Ammon's horn (tissue), 1 donor: ENCODE measurements around the gene TESK2.
"Not testable (repeated sequence)": the region's sequence is repeated elsewhere in the genome, so short reads cannot be mapped to it uniquely, and the experiment has no call there.

Experiments used
- DNase-seq: peaks from one replicate; pipeline ENCODE4 v3.0.0-alpha.2; 2016; ENCODE audit warnings: low spot score

The TESK2 gene

DNA sequence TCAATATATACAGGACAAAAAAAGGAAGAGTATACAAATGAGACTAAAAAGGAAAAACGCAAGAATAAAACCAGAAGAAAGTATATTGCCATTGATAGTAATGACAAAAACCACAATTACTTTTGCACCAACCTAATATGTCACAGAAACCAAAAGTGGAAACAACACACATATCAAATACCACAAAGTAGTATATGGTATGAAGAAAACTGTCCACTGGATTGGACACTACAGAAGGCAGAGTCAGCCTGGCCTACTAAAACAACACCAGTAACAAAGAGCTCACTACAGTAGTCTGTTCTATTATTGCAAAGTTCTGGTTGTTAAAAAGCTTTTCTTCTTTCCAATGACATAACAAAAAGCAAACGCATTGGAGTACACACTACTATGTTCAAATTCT lies 17.7 kb downstream of the TESK2 start:
- DNase-seq, result no peak

DNA sequence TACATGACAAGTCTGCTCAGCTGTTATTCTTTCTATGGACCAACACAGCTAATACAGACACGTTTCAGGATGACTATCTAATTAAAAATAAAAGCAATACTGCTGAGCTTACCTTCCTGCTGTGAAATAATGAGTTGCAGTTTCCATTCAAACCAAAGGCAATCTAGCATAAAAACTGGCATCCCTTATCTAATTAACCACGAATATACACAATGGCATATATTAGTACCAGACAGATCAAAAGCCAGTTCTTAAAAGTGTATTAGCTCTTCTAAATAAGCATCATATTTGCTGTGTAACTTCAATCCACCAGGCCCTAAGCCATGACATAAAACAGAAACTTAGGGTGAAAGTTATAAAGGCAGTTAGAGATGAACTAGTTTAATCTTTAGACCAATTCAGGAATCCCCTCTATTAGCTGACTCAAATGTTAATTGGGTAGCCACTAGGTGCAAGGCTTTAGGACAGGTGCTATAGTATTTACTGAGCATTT lies 20.6 kb downstream of the TESK2 start:
- no peak for DNase-seq

DNA sequence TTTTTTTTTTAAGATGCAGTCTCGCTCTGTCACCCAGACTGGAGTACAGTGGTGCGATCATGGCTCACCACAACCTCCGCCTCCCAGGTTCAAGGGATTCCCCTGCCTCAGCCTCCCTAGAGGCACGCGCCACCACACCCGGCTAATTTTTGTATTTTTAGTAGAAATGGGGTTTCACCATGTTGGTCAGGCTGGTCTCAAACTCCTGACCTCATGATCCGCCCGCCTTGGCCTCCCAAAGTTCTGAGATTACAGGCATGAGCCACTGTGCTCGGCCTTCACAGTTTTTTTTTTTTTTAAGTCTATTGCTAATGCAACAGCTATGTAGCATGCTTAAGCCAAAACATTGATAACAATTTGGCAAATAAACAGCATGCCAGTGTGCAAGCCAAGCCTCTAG lies 23.6 kb downstream of the TESK2 start:
- DNase-seq, result not testable (repeated sequence)

DNA sequence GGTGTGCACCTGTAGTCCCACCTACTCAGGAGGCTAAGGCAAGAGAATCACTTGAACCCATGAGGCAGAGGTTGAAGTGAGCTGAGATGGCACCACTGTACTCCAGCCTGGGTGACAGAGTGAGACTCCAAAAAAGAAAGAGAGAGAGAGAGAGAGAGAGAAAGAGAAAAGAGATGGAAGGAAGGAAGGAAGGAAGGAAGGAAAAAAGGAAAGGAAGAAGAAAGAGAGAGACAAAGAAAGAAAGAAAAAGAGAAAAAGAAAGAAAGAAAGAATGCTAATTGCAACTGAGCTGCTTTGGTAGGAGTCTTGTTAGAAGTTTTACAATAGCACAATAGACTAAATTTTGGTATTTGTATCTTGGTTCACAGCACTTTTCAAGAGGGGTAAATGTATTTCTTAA lies 25.7 kb downstream of the TESK2 start:
- no peak for DNase-seq

DNA sequence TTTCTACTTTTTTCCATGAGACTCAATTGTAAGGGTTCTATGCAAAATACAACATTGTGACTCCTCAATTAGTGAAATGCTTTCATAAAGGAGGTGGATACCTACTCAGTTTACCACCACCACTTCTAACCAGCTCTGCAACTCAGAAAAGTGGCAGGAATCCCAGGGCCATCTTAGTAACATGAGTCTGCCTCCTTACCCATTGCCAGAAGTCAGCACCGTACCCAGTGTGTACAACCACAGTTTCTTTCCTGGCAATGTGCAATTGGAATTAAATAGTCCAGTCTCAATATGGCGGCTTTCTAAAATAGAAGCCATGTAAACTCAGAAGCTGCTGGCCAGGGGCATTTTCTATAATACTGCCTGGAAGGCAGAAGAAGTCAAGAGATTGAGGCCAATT lies 32.1 kb downstream of the TESK2 start:
- DNase-seq, result no peak

DNA sequence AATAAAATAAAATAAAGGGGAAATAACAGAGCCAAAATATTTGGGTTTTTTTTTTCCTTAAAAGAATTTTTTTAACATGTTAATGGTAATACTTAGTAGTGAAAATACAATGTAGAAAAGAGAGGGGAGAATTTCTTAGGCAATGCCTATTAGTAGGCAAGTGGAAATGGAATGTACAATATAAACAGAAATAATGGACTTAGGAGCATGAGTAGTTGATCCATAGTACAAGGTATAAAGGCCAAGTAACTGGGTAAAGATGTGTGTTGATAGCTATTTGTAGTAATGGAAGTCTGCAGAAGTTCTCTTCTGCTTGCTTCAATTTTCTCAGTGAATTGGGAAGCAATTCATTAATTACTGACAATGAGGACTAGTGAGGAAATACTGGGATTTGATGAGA lies 34.4 kb downstream of the TESK2 start:
- DNase-seq, result no peak

DNA sequence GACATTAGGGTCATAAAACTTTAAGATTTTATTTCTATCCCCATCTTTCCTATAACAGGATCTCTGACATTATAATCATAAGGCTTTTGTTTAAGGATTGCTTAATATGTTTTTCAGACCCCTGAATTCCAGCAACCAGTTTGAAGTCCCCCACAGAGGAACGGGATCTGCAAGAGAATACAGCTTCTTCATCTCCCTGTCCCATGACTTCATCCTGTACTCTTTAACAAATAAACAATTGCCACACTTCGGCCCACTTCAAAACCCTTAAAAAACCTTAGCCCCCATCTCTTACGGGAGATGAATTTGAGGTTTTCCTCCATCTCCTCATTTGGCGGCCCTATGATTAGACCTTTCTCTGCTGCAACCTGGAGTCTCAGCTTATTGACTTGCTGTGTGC lies 35.8 kb downstream of the TESK2 start:
- no peak for DNase-seq

DNA sequence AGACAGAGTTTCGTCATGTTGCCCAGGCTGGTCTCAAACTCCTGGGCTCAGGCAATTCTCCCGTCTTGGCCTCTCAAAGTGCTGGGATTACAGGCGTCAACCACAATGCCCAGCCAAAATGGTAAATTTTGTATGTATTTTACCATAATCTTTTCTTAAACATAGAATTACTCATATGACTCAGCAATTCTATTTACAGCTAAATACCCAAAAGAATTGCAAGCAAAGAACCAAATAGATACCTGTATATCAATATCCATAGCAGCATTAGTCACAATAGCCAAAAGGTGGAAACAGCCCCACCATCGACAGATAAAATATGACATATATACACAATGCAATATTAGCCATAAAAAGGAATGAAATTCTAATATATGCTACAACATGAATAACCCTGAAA lies 36.5 kb downstream of the TESK2 start:
- no peak for DNase-seq

DNA sequence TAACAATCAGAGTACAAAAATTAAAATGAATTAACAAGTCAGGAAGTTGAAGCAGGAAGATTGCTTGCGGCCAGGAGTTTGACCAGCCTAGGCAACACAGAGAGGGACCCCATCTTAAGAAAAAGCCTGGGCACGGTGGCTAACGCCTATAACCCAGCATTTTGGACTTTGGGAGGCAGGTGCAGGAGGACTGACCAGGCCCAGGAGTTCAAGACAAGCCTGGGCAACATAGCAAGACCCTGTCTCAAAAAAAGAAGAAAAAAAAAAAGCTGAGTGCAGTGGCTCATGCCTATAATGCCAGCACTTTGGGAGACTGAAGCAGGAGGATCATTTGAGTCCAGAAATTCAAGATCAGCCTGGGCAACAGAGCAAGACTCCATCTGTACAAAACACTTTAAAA lies 38.5 kb downstream of the TESK2 start:
- no peak for DNase-seq

DNA sequence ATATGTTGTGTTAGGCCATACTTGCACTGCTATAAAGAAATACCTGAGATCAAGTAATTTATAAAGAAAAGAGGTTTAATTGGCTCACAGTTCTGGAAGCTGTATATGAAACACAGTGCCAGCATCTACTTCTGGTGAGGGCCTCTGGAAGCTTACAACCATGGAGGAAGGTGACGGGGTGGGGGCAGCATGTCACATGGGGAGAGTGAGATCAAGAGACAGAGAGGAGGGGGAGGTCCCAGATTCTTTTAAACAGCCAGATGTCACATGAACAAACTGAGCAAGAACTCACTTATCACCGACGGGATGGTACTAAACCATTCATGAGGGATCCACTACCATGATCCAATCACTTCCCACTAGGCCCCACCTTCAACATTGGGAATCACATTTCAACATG lies 42.6 kb downstream of the TESK2 start:
- DNase-seq, result no peak

DNA sequence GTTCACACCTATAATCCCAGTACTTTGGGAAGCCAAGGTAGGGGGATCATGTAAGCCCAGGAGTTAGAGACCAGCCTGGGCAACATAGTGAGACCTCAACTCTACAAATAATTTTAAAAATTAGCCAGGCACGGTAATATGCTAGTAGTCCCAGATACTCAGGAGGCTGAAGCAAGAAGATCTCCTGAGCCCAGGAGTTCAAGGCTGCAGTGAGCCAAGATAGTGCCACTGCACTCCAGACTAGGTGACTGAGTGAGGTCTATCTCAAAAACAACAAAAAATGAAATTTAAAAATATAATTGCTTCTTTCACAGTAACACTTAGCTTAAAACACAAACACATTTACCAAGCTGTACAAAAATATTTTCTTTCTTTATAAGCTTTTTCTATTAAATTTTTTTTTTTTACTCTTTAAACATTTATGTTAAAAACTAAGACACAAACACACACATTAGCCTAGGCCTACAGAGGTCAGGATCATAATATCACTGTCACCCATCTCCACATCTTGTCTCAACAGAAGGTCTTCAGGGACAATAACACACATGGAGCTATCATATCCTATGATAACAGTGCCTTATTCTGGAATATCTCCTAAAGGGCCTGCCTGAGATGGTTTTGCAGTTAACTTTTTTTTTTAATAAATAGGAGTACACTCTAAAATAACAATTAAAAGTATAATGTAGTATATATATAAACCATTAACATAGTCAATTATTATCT lies 43.9 kb downstream of the TESK2 start:
- DNase-seq, result no peak

DNA sequence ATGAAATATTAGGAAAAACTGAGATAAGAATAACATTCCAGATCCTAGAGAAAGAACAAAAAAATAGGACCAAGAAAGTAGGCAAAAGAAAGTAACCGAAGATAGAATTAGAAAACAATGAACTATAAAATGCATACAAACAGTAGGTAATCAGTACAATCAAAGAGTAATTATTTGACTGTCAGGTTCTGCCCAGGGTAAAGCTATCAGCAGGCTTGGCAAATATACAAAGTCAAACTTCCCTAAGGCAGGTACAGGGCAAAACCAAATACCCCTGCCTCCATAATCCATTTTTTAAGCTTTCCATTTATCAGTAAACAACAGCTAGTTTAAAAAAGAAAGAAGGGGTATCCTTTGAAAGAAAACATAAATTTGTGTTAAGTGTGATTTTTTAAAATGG lies 44.4 kb downstream of the TESK2 start:
- DNase-seq, result no peak

DNA sequence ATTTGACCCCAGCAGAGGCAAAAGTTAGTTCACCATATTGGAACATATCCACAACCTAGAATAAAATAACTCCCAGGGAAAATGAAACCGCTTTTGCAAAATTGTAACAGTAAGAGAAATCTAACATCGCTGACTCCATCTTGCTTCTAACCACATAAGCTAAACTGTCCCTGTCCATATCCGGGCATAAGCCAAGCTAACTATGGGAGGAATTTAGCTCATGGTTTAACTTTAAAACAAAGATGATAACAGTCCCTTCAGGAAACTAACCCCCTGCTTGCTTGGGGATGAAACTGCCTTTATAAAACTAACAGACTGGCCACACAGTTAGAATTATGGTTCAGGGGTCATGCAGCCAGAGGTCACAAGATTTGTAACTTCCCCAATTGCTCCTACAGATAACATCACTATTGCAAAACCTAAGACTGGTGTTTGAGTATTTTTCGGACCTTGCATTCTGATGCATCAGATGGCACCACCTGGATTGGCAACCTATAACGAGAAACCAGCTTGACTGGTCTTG lies 46.3 kb downstream of the TESK2 start:
- DNase-seq, result no peak

DNA sequence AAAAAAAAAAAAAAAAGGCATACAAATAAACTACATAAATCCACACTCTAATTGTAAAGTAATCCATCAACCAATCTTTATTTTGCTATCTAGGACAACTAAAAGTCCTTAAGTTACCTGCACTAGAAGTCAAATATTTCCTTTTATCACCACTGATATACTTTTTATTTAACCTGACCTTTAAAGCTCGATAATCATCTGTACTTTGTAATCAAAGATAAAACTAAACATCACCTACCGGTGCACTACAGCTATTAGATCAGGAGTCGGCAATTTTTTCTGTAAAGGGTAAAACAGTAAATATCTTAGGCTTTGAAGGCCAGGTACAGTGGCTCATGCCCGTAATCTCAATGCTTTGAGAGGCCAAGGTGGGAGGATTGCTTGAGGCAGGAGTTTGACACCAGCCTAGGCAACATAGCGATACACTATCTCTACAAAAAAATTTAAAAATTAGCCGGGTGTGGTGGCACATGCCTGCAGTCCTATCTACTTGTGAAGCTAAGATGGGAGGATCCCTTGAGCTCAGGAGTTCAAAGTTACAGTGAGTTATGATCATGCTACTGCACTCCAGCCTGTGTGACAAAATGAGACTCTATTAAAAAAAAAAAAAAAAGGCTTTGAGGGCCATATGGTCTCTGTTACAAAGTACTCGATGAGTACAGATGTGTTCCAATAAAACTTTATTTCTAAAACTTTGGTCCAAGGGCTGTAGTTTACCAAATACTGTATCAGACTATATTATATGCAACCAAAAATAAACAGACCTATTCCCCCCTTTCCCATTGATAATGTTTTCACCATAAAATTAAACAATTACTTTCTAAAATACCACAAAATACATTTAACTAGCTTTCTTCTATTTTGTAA lies 47.1 kb downstream of the TESK2 start:
- no peak for DNase-seq

DNA sequence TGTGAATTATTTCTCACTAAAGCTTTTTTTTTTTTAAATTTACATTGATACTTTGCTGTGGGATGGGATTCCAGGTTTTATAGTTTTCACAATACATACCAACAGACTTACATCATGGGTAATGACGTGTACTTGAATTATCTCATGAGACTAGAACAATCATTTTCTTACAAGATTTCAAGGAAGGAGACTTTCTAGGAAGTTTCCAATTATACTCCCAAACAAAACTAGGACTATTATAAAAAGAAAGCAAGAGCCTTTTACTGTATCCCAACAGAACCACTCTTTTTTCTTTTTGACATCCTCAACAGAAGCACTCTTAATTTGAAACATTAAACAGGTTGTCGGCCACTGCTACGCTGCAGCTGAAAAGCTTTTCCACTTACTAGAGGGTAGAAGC lies 48.7 kb downstream of the TESK2 start:
- DNase-seq, result no peak

DNA sequence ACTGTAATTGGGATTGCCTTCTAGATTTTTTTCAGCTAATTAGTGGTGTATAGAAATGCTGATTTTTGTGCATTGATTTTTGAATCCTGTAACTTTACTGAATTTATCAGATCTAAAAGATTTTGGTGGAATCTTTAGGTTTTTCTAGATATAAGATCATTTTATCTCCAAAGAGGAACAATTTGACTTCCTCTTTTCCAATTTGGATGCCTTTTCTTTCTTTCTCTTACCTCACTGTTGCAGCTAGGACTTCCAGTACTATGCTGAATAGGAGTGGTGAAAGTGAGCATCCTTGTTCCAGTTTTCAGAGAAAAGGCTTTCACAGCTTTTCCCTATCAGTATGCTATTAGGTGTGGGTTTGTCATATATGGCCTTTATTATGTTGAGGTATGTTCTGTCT lies 53.6 kb downstream of the TESK2 start:
- no peak for DNase-seq

DNA sequence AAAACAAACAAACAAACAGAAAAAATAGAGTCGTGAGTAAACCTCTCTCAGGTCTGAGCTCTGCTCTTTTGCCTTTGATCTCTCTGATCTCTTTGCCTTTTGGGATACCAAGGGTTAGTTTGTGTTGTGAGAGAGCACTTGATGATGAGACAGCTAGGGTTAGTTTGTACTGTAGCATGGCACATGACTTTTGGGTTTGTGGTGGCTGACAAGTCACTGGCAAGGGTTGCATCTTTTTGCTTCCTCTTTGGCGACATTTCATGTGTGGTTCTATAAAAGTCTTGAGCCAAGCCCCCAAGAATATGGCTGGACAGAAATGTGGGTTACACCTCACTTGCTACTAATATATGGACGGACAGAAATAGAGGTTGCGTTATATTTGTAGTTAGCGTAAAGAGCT lies 60.5 kb downstream of the TESK2 start:
- no peak for DNase-seq

DNA sequence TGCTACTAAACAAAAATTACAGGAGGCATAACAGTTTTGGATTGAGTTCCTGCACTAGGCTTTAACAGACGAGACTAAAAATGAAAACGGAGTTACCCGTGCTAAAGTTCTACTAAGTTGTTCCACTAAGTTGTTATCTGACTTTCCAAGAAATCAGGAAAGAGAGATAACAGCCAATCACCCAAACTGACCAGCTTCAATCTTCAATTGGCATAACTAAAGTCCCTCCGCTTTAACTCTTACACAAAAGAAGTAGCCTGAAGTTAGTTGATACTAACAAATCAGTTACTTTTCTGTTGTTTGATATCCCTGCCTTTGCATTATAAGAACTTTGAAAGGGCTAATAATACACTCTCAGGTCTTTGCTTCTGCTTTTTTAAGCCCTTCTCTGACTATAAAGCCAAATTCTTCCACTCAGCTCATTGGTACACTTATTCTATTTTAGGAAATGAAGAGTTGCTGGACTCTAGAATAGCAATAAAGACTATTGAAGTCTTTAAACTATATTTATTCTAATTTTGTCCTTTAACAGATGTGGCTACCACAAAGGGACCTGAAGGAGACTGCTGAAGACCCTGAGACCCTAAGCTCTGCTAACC lies 61.3 kb downstream of the TESK2 start:
- DNase-seq, result no peak

DNA sequence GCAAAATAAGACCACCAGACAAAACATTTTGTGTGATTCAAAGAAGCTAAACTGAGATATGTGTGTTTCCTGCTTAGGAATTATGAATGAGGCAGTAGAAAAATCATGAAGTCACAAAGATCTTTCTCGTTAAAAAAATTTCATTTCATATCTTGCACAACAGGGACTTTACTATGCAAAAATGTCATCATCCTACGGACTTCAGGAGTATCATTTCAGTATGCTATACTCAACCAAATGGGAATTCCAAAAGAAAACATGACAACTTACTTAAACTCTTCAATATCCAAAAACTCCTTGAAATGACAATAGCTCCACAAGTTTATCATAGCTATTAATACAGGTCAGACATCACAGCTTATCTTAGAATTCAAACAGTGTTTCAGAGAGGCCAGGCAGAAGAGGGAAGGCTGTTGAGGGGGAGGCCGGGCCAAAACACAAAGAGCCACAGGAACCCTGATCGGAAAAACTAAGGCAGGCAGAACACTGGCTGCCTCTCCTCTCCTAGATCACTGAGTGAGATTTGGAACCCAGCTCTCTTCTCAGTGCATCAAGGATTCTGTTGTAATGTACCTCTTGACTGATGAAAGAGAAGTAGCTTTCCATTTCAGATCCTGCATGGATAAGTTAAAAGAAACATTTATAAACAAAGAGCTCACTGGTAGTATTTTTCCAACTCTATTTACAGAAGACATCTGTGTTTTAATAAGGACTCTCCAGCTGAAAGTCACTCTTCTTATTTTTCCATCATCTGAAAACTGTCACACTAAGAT lies 66.9 kb downstream of the TESK2 start:
- no peak for DNase-seq

DNA sequence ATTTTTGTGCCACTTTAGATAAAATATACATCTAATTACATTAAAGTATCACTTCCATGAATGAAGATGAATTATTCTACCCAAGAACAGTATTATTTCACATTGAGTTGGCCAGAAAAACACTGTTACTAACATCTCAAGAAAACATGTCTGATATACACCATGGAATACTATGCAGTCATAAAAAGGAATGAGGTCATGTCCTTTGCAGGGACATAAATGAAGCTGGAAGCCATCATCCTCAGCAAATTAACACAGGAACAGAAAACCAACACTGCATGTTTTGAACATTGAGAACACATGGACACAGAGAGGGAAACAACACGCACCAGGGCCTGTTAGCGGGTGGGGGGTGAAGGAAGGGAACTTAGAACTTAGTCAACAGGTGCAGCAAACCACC lies 69.0 kb downstream of the TESK2 start:
- no peak for DNase-seq

DNA sequence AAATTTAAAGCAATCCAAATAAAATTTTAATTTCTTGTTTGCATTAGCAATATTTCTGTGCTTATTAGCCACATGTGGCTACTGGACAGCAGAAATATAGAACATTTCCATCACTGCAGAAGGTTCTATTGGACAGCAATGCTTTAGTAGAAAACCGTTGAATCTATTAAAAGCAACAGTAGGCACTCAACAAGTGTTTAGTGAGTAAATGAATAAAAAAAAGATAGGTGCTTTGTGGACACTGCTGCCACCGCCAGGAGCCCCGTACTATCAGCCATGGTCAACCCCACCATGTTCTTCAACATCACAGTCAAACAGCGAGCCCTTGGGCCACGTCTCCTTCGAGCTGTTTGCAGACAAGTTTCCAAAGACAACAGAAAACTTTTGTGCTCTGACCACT lies 76.2 kb downstream of the TESK2 start:
- DNase-seq, result no peak

DNA sequence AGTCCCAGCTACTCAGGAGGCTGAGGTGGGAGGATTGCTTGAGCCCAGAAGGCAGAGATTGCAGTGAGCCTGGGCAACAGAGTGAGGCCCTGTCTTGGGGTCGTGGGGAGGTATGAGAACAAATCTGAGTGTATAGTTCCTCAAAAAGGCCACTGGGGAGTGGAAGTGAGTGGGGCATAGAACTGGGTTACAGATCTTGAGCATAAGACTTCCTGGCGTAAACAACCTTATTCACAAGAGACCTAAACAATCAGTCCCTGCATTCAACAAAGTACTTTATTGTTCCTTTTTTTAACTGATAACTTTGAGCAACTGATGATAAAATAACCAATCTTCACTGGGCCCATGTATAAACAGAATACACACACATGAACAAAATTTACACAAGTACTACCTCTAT lies 78.1 kb downstream of the TESK2 start:
- no peak for DNase-seq
